Mesenchymal stem cell (in vitro differentiated cells and primary cell): ENCODE results near the gene KIF3A.

ENCODE experiments used
- DNase-seq: peaks from one replicate; pipeline ENCODE4 v3.0.0-alpha.2; 2013
- H2AFZ ChIP-seq: one replicate; pipeline ENCODE4 v1.6.1; 2013; ENCODE audit warnings: low read depth, mild to moderate bottlenecking, control low read depth, inconsistent platforms, low read length, moderate library complexity
- H2AK5ac ChIP-seq: 2 replicates; pipeline ENCODE4 v1.6.1; 2013; ENCODE audit warnings: low read length, moderate library complexity, mild to moderate bottlenecking, inconsistent platforms; ENCODE audit not compliant: severe bottlenecking
- H2BK120ac ChIP-seq: one replicate; pipeline ENCODE4 v1.6.1; 2013; ENCODE audit warnings: low read depth, mild to moderate bottlenecking, inconsistent platforms, low read length, moderate library complexity
- H2BK12ac ChIP-seq, 2 experiments: one replicate each; pipeline ENCODE4 v1.6.1; 2013; ENCODE audit warnings: inconsistent platforms in 2 of 2, low read length in 2 of 2, mild to moderate bottlenecking in 2 of 2, moderate library complexity in 2 of 2, control low read depth in 1 of 2
- H2BK15ac ChIP-seq: one replicate; pipeline ENCODE4 v1.6.1; 2013; ENCODE audit warnings: mild to moderate bottlenecking, low read depth, inconsistent platforms; ENCODE audit not compliant: poor library complexity, severe bottlenecking
- H2BK5ac ChIP-seq: 2 replicates; pipeline ENCODE4 v1.6.1; 2013; ENCODE audit warnings: low read depth, mild to moderate bottlenecking, low read length, control low read depth, inconsistent platforms; ENCODE audit not compliant: poor library complexity, severe bottlenecking
- H3K14ac ChIP-seq, 2 experiments: one replicate each; pipeline ENCODE4 v1.6.1; 2013; ENCODE audit warnings: inconsistent platforms in 2 of 2, low read length in 2 of 2, control low read depth in 1 of 2, mild to moderate bottlenecking in 1 of 2, moderate library complexity in 1 of 2
- H3K18ac ChIP-seq, 2 experiments: one replicate each; pipeline ENCODE4 v1.6.1; 2013; ENCODE audit warnings: inconsistent platforms in 2 of 2, low read length in 2 of 2, control low read depth in 1 of 2, low read depth in 1 of 2, mild to moderate bottlenecking in 1 of 2
- H3K23ac ChIP-seq, 2 experiments: one replicate each; pipeline ENCODE4 v1.6.1; 2013; ENCODE audit warnings: inconsistent platforms in 2 of 2, low read length in 2 of 2, mild to moderate bottlenecking in 2 of 2, moderate library complexity in 2 of 2, control low read depth in 1 of 2
- H3K27ac ChIP-seq: 2 replicates; pipeline ENCODE4 v1.5.1; 2013; ENCODE audit warnings: mild to moderate bottlenecking, moderate library complexity, low read length, control low read depth, inconsistent platforms; ENCODE audit not compliant: poor library complexity, severe bottlenecking
- H3K27me3 ChIP-seq, 2 experiments: 2 replicates each; pipeline versions ENCODE4 v1.6.1 to v1.7.0; 2013; ENCODE audit warnings: low read length in 2 of 2, mild to moderate bottlenecking in 2 of 2, moderate library complexity in 2 of 2, control low read depth in 1 of 2, inconsistent platforms in 1 of 2; ENCODE audit not compliant: control insufficient read depth in 1 of 2, insufficient read depth in 1 of 2
- H3K36me3 ChIP-seq, 2 experiments: 2 replicates each; pipeline versions ENCODE4 v1.6.1 to v1.7.0; 2013; ENCODE audit warnings: low read length in 2 of 2, control low read depth in 1 of 2, inconsistent platforms in 1 of 2, low read depth in 1 of 2, mild to moderate bottlenecking in 1 of 2; ENCODE audit not compliant: insufficient read depth in 2 of 2, control insufficient read depth in 1 of 2
- H3K4ac ChIP-seq, 2 experiments: one replicate each; pipeline ENCODE4 v1.6.1; 2013; ENCODE audit warnings: inconsistent platforms in 2 of 2, low read length in 2 of 2, mild to moderate bottlenecking in 2 of 2, moderate library complexity in 2 of 2, control low read depth in 1 of 2, low read depth in 1 of 2
- H3K4me1 ChIP-seq: 2 replicates; pipeline ENCODE4 v1.6.1; 2013; ENCODE audit warnings: low read depth, low read length, control low read depth; ENCODE audit not compliant: control insufficient read depth, insufficient read depth
- H3K4me2 ChIP-seq: 2 replicates; pipeline ENCODE4 v1.6.1; 2013; ENCODE audit warnings: low read length, mild to moderate bottlenecking, inconsistent platforms; ENCODE audit not compliant: poor library complexity, severe bottlenecking
- H3K4me3 ChIP-seq, 2 experiments: 2 replicates each; pipeline versions ENCODE4 v1.5.1 to v1.7.0; 2013; ENCODE audit warnings: low read length in 2 of 2, mild to moderate bottlenecking in 2 of 2, control low read depth in 1 of 2, low read depth in 1 of 2; ENCODE audit not compliant: insufficient read depth in 1 of 2
- H3K79me1 ChIP-seq: replicated peaks from 2 replicates; pipeline ENCODE4 v1.6.1; 2013; ENCODE audit warnings: mild to moderate bottlenecking, control low read depth, low read length, inconsistent platforms; ENCODE audit not compliant: poor library complexity, severe bottlenecking
- H3K9ac ChIP-seq: 2 replicates; pipeline ENCODE4 v1.7.0; 2013; ENCODE audit warnings: mild to moderate bottlenecking, low read length, moderate library complexity
- H3K9me3 ChIP-seq: 2 replicates; pipeline ENCODE4 v1.7.0; 2013; ENCODE audit warnings: mild to moderate bottlenecking, low read length; ENCODE audit not compliant: control insufficient read depth
- H4K8ac ChIP-seq: one replicate; pipeline ENCODE4 v1.6.1; 2013; ENCODE audit warnings: inconsistent platforms, mild to moderate bottlenecking, low read length, moderate library complexity
- H4K91ac ChIP-seq: one replicate; pipeline ENCODE4 v1.6.1; 2013; ENCODE audit warnings: mild to moderate bottlenecking, low read length, inconsistent platforms
- WGBS: methylation state at CpG from one replicate; pipeline ENCODE4 v1.1.7; 2013; ENCODE audit warnings: mixed read lengths; 5-methylcytosine and 5-hydroxymethylcytosine counted together

KIF3A gene

GRCh38 chr5:132749506-132749905 is 12.2 kb upstream of the KIF3A start:
- Histone ChIP-seq H3K36me3 (peaks cover 0 to 3% of the 10 kb centered on the region in 2 experiments), H3K9me3 (no peaks in the 10 kb centered on the region), H2BK15ac (no peak overlapping the region), H3K4me2 (no peak overlapping the region), H3K27me3 (peaks cover 28 to 85% of the 10 kb centered on the region in 2 experiments), H2AK5ac (no peak overlapping the region), H3K4me3 (no peak overlapping the region), H2AFZ (no peak overlapping the region), H2BK12ac (no peak overlapping the region), H3K14ac (no peak overlapping the region), H4K8ac (no peak overlapping the region), H4K91ac (no peak overlapping the region), H2BK5ac (no peak overlapping the region), H3K79me1 (no peaks in the 10 kb centered on the region), H3K27ac (no peak overlapping the region), H3K4ac (no peak overlapping the region), H3K4me1 (peaks cover 15% of the 10 kb centered on the region), H2BK120ac (no peak overlapping the region), H3K23ac (no peak overlapping the region), H3K18ac (no peak overlapping the region), H3K9ac (no peak overlapping the region)
- 95% methylated on average over 2 of the region's 2 CpGs for WGBS
- DNase-seq: no peak

- H3K27ac ChIP-seq: no peak overlapping the region
- H3K27me3 ChIP-seq: peaks cover 28 to 77% of the 10 kb centered on the region in 2 experiments
- no peak overlapping the region for H3K4me2 ChIP-seq
- WGBS: 96% methylated on average over 10 of the region's 10 CpGs
- no peak overlapping the region for H3K9ac ChIP-seq
- H3K4ac ChIP-seq: no peak overlapping the region
- H3K9me3 ChIP-seq: no peaks in the 10 kb centered on the region
- H2AK5ac ChIP-seq: no peak overlapping the region
- peaks cover 0 to 3% of the 10 kb centered on the region in 2 experiments for H3K36me3 ChIP-seq
- no peak overlapping the region for H2BK120ac ChIP-seq
- H4K8ac ChIP-seq: no peak overlapping the region
- no peaks in the 10 kb centered on the region for H3K79me1 ChIP-seq
- H3K4me1 ChIP-seq: peaks cover 12% of the 10 kb centered on the region
- DNase-seq: no peak
- H2BK12ac ChIP-seq: no peak overlapping the region
- H4K91ac ChIP-seq: no peak overlapping the region
- H3K18ac ChIP-seq: no peak overlapping the region
- no peak overlapping the region for H2BK5ac ChIP-seq
- H2AFZ ChIP-seq: no peak overlapping the region
- no peak overlapping the region for H3K23ac ChIP-seq
- H2BK15ac ChIP-seq: no peak overlapping the region
- no peak overlapping the region for H3K4me3 ChIP-seq
- no peak overlapping the region for H3K14ac ChIP-seq
Observed at GRCh38 chr5:132748522-132749000, 11.2 kb upstream of the KIF3A start.

GRCh38 chr5:132747616-132748440 is 10.5 kb upstream of the KIF3A start:
- no peaks in the 10 kb centered on the region for H3K79me1 ChIP-seq
- WGBS: 16% methylated on average over 65 of the region's 76 CpGs
- peak overlapping the region; percentile 77 for H2AFZ ChIP-seq

GRCh38 chr5:132746954-132747615 is 9.7 kb upstream of the KIF3A start, which contains the start of gene CCNI2:
Gene CCNI2, plus strand, starts transcription at chr5:132747426. Its CDS starts 70 bp downstream, at chr5:132747496.
- peak within 1 kb of the TSS; percentile 91 for H3K4me2 ChIP-seq
- H4K8ac ChIP-seq: no peak within 1 kb of the TSS
- H2AFZ ChIP-seq: peak within 1 kb of the TSS; percentile 77
- H4K91ac ChIP-seq: peak within 1 kb of the TSS; percentile 66
- no peak within 1 kb of the TSS for H2BK15ac ChIP-seq
- H3K27me3 ChIP-seq: peaks cover 28 to 69% of the 10 kb centered on the region in 2 experiments
- H3K4me1 ChIP-seq: peaks cover 11% of the 10 kb centered on the region
- H2BK120ac ChIP-seq: no peak within 1 kb of the TSS
- H2AK5ac ChIP-seq: no peak within 1 kb of the TSS
- H3K9ac ChIP-seq: no peak within 1 kb of the TSS
- peak within 1 kb of the TSS in 1 of 2 experiments; percentile 48 for H2BK12ac ChIP-seq
- H2BK5ac ChIP-seq: no peak within 1 kb of the TSS
- DNase-seq: peak; percentile 45
- H3K79me1 ChIP-seq: no peaks in the 10 kb centered on the region
- H3K4ac ChIP-seq: no peak within 1 kb of the TSS
- peaks cover 0 to 3% of the 10 kb centered on the region in 2 experiments for H3K36me3 ChIP-seq
- H3K18ac ChIP-seq: peak within 1 kb of the TSS in 1 of 2 experiments; percentile 49
- H3K4me3 ChIP-seq: peak within 1 kb of the TSS; percentile 51 to 60
- no peak within 1 kb of the TSS for H3K27ac ChIP-seq
- H3K23ac ChIP-seq: peak within 1 kb of the TSS in 1 of 2 experiments; percentile 97
- 4% methylated on average over 50 of the region's 59 CpGs for WGBS
- H3K9me3 ChIP-seq: no peaks in the 10 kb centered on the region
- peak within 1 kb of the TSS in 1 of 2 experiments; percentile 77 for H3K14ac ChIP-seq

More at GRCh38 chr5:132747616-132748440, 10.5 kb upstream of the KIF3A start:
- H2AK5ac ChIP-seq: no peak overlapping the region
- peaks cover 28 to 74% of the 10 kb centered on the region in 2 experiments for H3K27me3 ChIP-seq
- H3K27ac ChIP-seq: no peak overlapping the region
- no peak overlapping the region for H2BK120ac ChIP-seq
- peak overlapping the region in 1 of 2 experiments; percentile 49 for H3K23ac ChIP-seq
- no peak for DNase-seq
- no peak overlapping the region for H2BK5ac ChIP-seq
- peak overlapping the region in 1 of 2 experiments; percentile 48 for H2BK12ac ChIP-seq
- no peak overlapping the region for H3K4ac ChIP-seq
- no peak overlapping the region for H3K14ac ChIP-seq
- no peak overlapping the region for H3K18ac ChIP-seq
- no peaks in the 10 kb centered on the region for H3K9me3 ChIP-seq
- H3K4me2 ChIP-seq: peak overlapping the region; percentile 91
- H3K36me3 ChIP-seq: peaks cover 0 to 3% of the 10 kb centered on the region in 2 experiments
- no peak overlapping the region for H3K9ac ChIP-seq
- no peak overlapping the region for H4K8ac ChIP-seq
- peaks cover 11% of the 10 kb centered on the region for H3K4me1 ChIP-seq
- peak overlapping the region in 1 of 2 experiments; percentile 60 for H3K4me3 ChIP-seq
- no peak overlapping the region for H2BK15ac ChIP-seq
- peak overlapping the region; percentile 66 for H4K91ac ChIP-seq
